Measurements from ENCODE around the gene EEFSEC. TPM values are rescaled to one million over a fixed set of nuclear protein-coding genes. Genes with fewer than 3 reads are reported as not detected.

The EEFSEC gene
- total RNA-seq, 2 experiments from 2014 or later: 17.7 to 25.3 TPM

GRCh38 chr3:128168836-128169235, 15.6 kb downstream of the EEFSEC start:
- no peak overlapping the region for H3K27ac ChIP-seq (ENCODE audit: low read depth, low read length, poor library complexity, severe bottlenecking)
- POLR2A ChIA-PET: interaction anchor here (0.7 to 0.9 kb wide), 2 partner anchors 10 to 11 kb away, joined by 3 read pairs; no protein-coding TSS in a partner anchor
- no peaks in the 10 kb centered on the region for H3K9me2 ChIP-seq (ENCODE audit: insufficient read depth, low read length)
- H2AFZ ChIP-seq (ENCODE audit: low read length): no peak overlapping the region
- no TSS peak for BruUV-seq (replicated peaks)
- no peak for DNase-seq (ENCODE audit: low spot score)
- no peaks in the 10 kb centered on the region for H3K79me2 ChIP-seq (ENCODE audit: insufficient read depth, low read depth, low read length)
- CTCF ChIA-PET (ENCODE audit: unreplicated experiment): no interaction called here
- H3K4me3 ChIP-seq (ENCODE audit: low read depth, low read length, poor library complexity, severe bottlenecking): no peak overlapping the region
- H3K9me3 ChIP-seq (ENCODE audit: low read length): no peaks in the 10 kb centered on the region
- intact Hi-C loops (cut with micrococcal nuclease; ENCODE audit: unreplicated experiment): no loop called here
- no peak overlapping the region for H3K4me2 ChIP-seq (ENCODE audit: low read length)
- no peaks in the 10 kb centered on the region for H3K4me1 ChIP-seq (ENCODE audit: insufficient read depth, low read length, poor library complexity, severe bottlenecking)
- no peaks in the 10 kb centered on the region for H3K36me3 ChIP-seq (ENCODE audit: insufficient read depth, low read length)
- TF ChIP-seq, protein P1, sequence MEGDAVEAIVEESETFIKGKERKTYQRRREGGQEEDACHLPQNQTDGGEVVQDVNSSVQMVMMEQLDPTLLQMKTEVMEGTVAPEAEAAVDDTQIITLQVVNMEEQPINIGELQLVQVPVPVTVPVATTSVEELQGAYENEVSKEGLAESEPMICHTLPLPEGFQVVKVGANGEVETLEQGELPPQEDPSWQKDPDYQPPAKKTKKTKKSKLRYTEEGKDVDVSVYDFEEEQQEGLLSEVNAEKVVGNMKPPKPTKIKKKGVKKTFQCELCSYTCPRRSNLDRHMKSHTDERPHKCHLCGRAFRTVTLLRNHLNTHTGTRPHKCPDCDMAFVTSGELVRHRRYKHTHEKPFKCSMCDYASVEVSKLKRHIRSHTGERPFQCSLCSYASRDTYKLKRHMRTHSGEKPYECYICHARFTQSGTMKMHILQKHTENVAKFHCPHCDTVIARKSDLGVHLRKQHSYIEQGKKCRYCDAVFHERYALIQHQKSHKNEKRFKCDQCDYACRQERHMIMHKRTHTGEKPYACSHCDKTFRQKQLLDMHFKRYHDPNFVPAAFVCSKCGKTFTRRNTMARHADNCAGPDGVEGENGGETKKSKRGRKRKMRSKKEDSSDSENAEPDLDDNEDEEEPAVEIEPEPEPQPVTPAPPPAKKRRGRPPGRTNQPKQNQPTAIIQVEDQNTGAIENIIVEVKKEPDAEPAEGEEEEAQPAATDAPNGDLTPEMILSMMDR (conservative IDR thresholded peaks at IDR 0.05; ENCODE audit: low read length): no peak
- no peak for TF ChIP-seq EZH2phosphoT487 (IDR thresholded peaks at IDR 0.05; ENCODE audit: borderline replicate concordance, low read depth, low read length)
- H4K20me1 ChIP-seq (ENCODE audit: insufficient read depth, low read length): peaks cover 5% of the 10 kb centered on the region

GRCh38 chr3:128170866-128171516, 17.7 kb downstream of the EEFSEC start:
- no peak for TF ChIP-seq EZH2phosphoT487 (IDR thresholded peaks at IDR 0.05; ENCODE audit: borderline replicate concordance, low read depth, low read length)
- TF ChIP-seq, protein P1 (conservative IDR thresholded peaks at IDR 0.05; ENCODE audit: low read length): peak; percentile 55
- no peak overlapping the region for H3K27ac ChIP-seq (ENCODE audit: low read depth, low read length, poor library complexity, severe bottlenecking)
- intact Hi-C loops (cut with micrococcal nuclease; ENCODE audit: unreplicated experiment): no loop called here
- H3K9me3 ChIP-seq (ENCODE audit: low read length): no peaks in the 10 kb centered on the region
- H3K79me2 ChIP-seq (ENCODE audit: insufficient read depth, low read depth, low read length): 0 out of 2 replicates have a peak, but pooled peaks cover 4% of the 10 kb centered on the region
- no peaks in the 10 kb centered on the region for H3K9me2 ChIP-seq (ENCODE audit: insufficient read depth, low read length)
- H2AFZ ChIP-seq (ENCODE audit: low read length): no peak overlapping the region
- H3K4me2 ChIP-seq (ENCODE audit: low read length): no peak overlapping the region
- no TSS peak for BruUV-seq (replicated peaks)
- no peaks in the 10 kb centered on the region for H3K36me3 ChIP-seq (ENCODE audit: insufficient read depth, low read length)
- CTCF ChIA-PET (ENCODE audit: unreplicated experiment): no interaction called here
- H3K4me1 ChIP-seq (ENCODE audit: insufficient read depth, low read length, poor library complexity, severe bottlenecking): peaks cover 14% of the 10 kb centered on the region
- POLR2A ChIA-PET: interaction anchor here (0.6 to 0.7 kb wide), 2 partner anchors 11 to 31 kb away, joined by 3 to 4 read pairs; no protein-coding TSS in a partner anchor
- peak; percentile 23 for DNase-seq (ENCODE audit: low spot score)
- peaks cover 5% of the 10 kb centered on the region; the same call in 1 of the 2 replicates for H4K20me1 ChIP-seq (ENCODE audit: insufficient read depth, low read length)
- H3K4me3 ChIP-seq (ENCODE audit: low read depth, low read length, poor library complexity, severe bottlenecking): no peak overlapping the region

GRCh38 chr3:128173200-128173599, 19.9 kb downstream of the EEFSEC start:
- Histone ChIP-seq H4K20me1 (ENCODE audit: insufficient read depth, low read length) (peaks cover 5% of the 10 kb centered on the region; the same call in 1 of the 2 replicates), H3K9me2 (ENCODE audit: insufficient read depth, low read length) (no peaks in the 10 kb centered on the region), H3K4me2 (ENCODE audit: low read length) (no peak overlapping the region), H3K9me3 (ENCODE audit: low read length) (no peaks in the 10 kb centered on the region), H2AFZ (ENCODE audit: low read length) (no peak overlapping the region), H3K27ac (ENCODE audit: low read depth, low read length, poor library complexity, severe bottlenecking) (no peak overlapping the region), H3K36me3 (ENCODE audit: insufficient read depth, low read length) (no peaks in the 10 kb centered on the region), H3K79me2 (ENCODE audit: insufficient read depth, low read depth, low read length) (peaks cover 18% of the 10 kb centered on the region; the same call in 1 of the 2 replicates), H3K4me1 (ENCODE audit: insufficient read depth, low read length, poor library complexity, severe bottlenecking) (peaks cover 27% of the 10 kb centered on the region), H3K4me3 (ENCODE audit: low read depth, low read length, poor library complexity, severe bottlenecking) (no peak overlapping the region)
- BruUV-seq (replicated peaks): no TSS peak
- no peak for TF ChIP-seq EZH2phosphoT487 (IDR thresholded peaks at IDR 0.05; ENCODE audit: borderline replicate concordance, low read depth, low read length)
- TF ChIP-seq, protein P1 (conservative IDR thresholded peaks at IDR 0.05; ENCODE audit: low read length): no peak
- POLR2A ChIA-PET: interaction anchor here (0.6 to 0.8 kb wide), 2 partner anchors 10 to 182 kb away, joined by 3 read pairs; no protein-coding TSS in a partner anchor
- intact Hi-C loops (cut with micrococcal nuclease; ENCODE audit: unreplicated experiment): no loop called here
- no peak for DNase-seq (ENCODE audit: low spot score)
- CTCF ChIA-PET (ENCODE audit: unreplicated experiment): no interaction called here

All from OCI-LY7 (cell line).